K562 (cell line): ENCODE measurements around the gene PIK3CA. TPM values are rescaled to one million over a fixed set of nuclear protein-coding genes. Genes with fewer than 3 reads are reported as not detected.

Source experiments
- ATF7 ChIP-seq: fragments of 450-650 bp; IDR thresholded peaks from 2 replicates; pipeline ENCODE4 v1.7.1; 2014; ENCODE audit warnings: mild to moderate bottlenecking, moderate library complexity
- CC2D1A ChIP-seq: fragments of 450-650 bp; IDR thresholded peaks from 2 replicates; pipeline ENCODE4 v1.6.1; 2017; ENCODE audit warnings: mild to moderate bottlenecking
- DMBX1 ChIP-seq: fragments of 250-450 bp; sonication (Bioruptor Pico); IDR thresholded peaks from 2 replicates; pipeline ENCODE4 v1.8.0; 2022; ENCODE audit warnings: inconsistent platforms, mild to moderate bottlenecking, moderate library complexity, borderline replicate concordance
- EP400 ChIP-seq: fragments of 450-650 bp; IDR thresholded peaks from 2 replicates; pipeline ENCODE4 v1.6.1; 2017; ENCODE audit warnings: antibody characterized with exemption, mild to moderate bottlenecking, moderate library complexity
- EZH2 ChIP-seq: IDR thresholded peaks from 2 replicates; pipeline ENCODE4 v1.6.1; 2012; ENCODE audit warnings: low read depth, mild to moderate bottlenecking, inconsistent platforms, low read length, borderline replicate concordance
- KAT7 ChIP-seq: sonication (generic); formaldehyde crosslinking; IDR thresholded peaks from 2 replicates; pipeline ENCODE4 v1.8.0; 2022; ENCODE audit warnings: missing genetic modification reagents, mild to moderate bottlenecking, borderline replicate concordance
- L3MBTL2 ChIP-seq: fragments of 450-650 bp; IDR thresholded peaks from 2 replicates; pipeline ENCODE4 v1.6.1; 2016; ENCODE audit warnings: mild to moderate bottlenecking, moderate library complexity
- RBM25 ChIP-seq: fragments of 200-400 bp; formaldehyde crosslinking; IDR thresholded peaks from 2 replicates; pipeline ENCODE4 v1.6.1; 2018; ENCODE audit warnings: low read length, low read depth, moderate library complexity; ENCODE audit not compliant: severe bottlenecking
- RCOR1 ChIP-seq, 2 experiments: IDR thresholded peaks; 2 replicates each; pipeline ENCODE4 v1.6.1; 2012; ENCODE audit warnings: low read depth in 2 of 2, low read length in 2 of 2, borderline replicate concordance in 1 of 2, improper control_type of control experiment in 1 of 2
- TSC22D4 ChIP-seq: fragments of 450-650 bp; IDR thresholded peaks from 2 replicates; pipeline ENCODE4 v1.6.1; 2016; ENCODE audit warnings: missing genetic modification characterization, missing biosample characterization, control low read depth
- ZFP30 ChIP-seq: fragments of 250-450 bp; sonication (Bioruptor Pico); IDR thresholded peaks from 2 replicates; pipeline ENCODE4 v1.8.0; 2022; ENCODE audit warnings: moderate library complexity, mild to moderate bottlenecking, inconsistent platforms, borderline replicate concordance
- ZNF76 ChIP-seq: fragments of 250-450 bp; sonication (Bioruptor Pico); IDR thresholded peaks from 2 replicates; pipeline ENCODE4 v1.4.0; 2020; ENCODE audit warnings: mild to moderate bottlenecking, moderate library complexity, borderline replicate concordance
- polyA plus RNA-seq, 8 experiments: library from polyadenylated mRNA; depleted of rRNA in 4 of 8; stranded (reverse) in 5 of 8; unstranded in 3 of 8; fragments of >200 nt; fragmentation: Nextera tagmentation in 2 of 8; fragmentation: Illumina TruSeq in 1 of 8; extraction: Ambion mirVana in 2 of 8; extraction: Trizol in 1 of 8; gene quantifications; 2 replicates each; pipeline versions ENCODE4 v1.2.1 to v1.2.3, GENCODE V29; 2011 to 2014; ENCODE audit warnings: inconsistent platforms in 1 of 8, missing spikeins in 1 of 8
- total RNA-seq, 7 experiments: library from RNA; depleted of rRNA in 6 of 7; stranded (reverse); fragments of >200 nt in 6 of 7; fragmentation: Illumina TruSeq in 2 of 7; extraction: Trizol in 2 of 7; gene quantifications; 2 replicates each; pipeline versions ENCODE4 v1.2.1 to v1.2.3, GENCODE V29; 2011 to 2021; ENCODE audit warnings: low replicate concordance in 1 of 7
- TF ChIP-seq, protein P1 (sequence below): fragments of 250-450 bp; sonication (Bioruptor Pico); IDR thresholded peaks from 2 replicates; pipeline ENCODE4 v1.5.0; 2020; ENCODE audit warnings: mild to moderate bottlenecking, borderline replicate concordance
- TF ChIP-seq, protein P2 (sequence below): fragments of 250-450 bp; sonication (Bioruptor Pico); IDR thresholded peaks from 2 replicates; pipeline ENCODE4 v1.5.0; 2021; ENCODE audit warnings: mild to moderate bottlenecking, moderate library complexity
- TF ChIP-seq, protein P3 (sequence below): IDR thresholded peaks from 2 replicates; pipeline ENCODE4 v1.6.1; 2011; ENCODE audit warnings: borderline replicate concordance, low read depth, mild to moderate bottlenecking, moderate library complexity, low read length; ENCODE audit not compliant: insufficient read depth, poor library complexity, severe bottlenecking
- TF ChIP-seq, protein P4 (sequence below): sonication (generic); formaldehyde crosslinking; IDR thresholded peaks from 2 replicates; pipeline ENCODE4 v1.8.1; 2023; ENCODE audit warnings: mild to moderate bottlenecking, missing genetic modification reagents

PIK3CA gene
- total and polyA plus RNA-seq, 9 of the 15 experiments (the other 6 are each of a cell fraction or from before 2014, with no cell fraction given): 3.8 to 19.4 (median 10.8) TPM

DNA sequence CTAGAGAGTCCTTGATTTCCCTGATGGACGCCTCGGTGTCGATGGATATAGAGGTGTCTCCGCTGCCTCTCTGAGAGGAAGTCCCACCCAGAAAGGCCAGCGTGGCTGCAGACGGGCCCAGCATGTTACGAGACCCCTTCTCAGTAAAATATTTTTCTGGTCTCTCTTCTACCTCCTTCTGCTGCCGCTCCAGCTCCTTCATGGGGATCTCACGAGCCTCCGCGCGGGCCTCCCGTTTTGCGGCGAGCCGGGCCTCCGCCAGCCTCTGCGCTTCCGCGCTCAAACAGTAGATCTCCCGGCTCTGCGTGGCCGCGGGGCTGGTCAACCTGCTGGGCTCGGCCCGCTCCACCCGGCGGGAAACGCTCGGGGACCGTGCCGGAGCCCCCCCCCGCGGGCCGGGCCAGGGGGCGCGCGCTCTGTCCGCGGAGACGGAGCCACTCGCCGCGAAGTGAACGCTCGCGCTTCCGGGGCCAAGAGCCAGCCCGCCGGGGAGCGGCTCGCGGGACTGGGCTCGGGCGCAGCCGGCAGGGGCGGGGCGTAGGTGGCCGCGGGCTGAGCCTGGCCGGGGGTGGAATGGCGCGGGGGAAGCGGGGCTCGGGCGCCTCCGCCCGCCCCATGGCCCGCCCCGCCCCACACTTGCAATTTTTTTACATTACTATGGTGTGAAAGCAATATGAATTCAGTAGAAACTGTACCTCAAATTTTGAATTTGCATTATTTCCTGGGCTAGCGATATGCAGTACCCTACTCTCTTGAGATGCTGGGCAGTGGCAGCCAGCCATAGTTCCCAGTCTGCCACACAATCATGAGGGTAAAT, 113.0 kb downstream of the PIK3CA start (continued):
- no peak for TF ChIP-seq CC2D1A
- peak; percentile 54; the same call in 1 of the 2 replicates for TF ChIP-seq ATF7
- no peak for TF ChIP-seq RCOR1 (IDR thresholded peaks at IDR 0.05; ENCODE audit: borderline replicate concordance in 1 of 2, low read depth in 2 of 2, low read length in 2 of 2)
- peak; percentile 93 for TF ChIP-seq L3MBTL2
- no peak for TF ChIP-seq TSC22D4 (tag)
- TF ChIP-seq DMBX1 (CRISPR knock-in tag): 0 out of 2 replicates have a peak, but pooled peaks have one; percentile 25
- TF ChIP-seq, protein P1, sequence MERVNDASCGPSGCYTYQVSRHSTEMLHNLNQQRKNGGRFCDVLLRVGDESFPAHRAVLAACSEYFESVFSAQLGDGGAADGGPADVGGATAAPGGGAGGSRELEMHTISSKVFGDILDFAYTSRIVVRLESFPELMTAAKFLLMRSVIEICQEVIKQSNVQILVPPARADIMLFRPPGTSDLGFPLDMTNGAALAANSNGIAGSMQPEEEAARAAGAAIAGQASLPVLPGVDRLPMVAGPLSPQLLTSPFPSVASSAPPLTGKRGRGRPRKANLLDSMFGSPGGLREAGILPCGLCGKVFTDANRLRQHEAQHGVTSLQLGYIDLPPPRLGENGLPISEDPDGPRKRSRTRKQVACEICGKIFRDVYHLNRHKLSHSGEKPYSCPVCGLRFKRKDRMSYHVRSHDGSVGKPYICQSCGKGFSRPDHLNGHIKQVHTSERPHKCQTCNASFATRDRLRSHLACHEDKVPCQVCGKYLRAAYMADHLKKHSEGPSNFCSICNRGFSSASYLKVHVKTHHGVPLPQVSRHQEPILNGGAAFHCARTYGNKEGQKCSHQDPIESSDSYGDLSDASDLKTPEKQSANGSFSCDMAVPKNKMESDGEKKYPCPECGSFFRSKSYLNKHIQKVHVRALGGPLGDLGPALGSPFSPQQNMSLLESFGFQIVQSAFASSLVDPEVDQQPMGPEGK (CRISPR knock-in tag): no peak
- no peak for TF ChIP-seq EZH2
- peak; percentile 50; the same call in 1 of the 2 replicates for TF ChIP-seq EP400
- 0 out of 2 replicates have a peak, but pooled peaks have one; percentile 68 for TF ChIP-seq ZNF76
- 0 out of 2 replicates have a peak, but pooled peaks have one; percentile 67 for TF ChIP-seq KAT7 (CRISPR knock-in tag)
- TF ChIP-seq RBM25: peak; percentile 54
- TF ChIP-seq, protein P2, sequence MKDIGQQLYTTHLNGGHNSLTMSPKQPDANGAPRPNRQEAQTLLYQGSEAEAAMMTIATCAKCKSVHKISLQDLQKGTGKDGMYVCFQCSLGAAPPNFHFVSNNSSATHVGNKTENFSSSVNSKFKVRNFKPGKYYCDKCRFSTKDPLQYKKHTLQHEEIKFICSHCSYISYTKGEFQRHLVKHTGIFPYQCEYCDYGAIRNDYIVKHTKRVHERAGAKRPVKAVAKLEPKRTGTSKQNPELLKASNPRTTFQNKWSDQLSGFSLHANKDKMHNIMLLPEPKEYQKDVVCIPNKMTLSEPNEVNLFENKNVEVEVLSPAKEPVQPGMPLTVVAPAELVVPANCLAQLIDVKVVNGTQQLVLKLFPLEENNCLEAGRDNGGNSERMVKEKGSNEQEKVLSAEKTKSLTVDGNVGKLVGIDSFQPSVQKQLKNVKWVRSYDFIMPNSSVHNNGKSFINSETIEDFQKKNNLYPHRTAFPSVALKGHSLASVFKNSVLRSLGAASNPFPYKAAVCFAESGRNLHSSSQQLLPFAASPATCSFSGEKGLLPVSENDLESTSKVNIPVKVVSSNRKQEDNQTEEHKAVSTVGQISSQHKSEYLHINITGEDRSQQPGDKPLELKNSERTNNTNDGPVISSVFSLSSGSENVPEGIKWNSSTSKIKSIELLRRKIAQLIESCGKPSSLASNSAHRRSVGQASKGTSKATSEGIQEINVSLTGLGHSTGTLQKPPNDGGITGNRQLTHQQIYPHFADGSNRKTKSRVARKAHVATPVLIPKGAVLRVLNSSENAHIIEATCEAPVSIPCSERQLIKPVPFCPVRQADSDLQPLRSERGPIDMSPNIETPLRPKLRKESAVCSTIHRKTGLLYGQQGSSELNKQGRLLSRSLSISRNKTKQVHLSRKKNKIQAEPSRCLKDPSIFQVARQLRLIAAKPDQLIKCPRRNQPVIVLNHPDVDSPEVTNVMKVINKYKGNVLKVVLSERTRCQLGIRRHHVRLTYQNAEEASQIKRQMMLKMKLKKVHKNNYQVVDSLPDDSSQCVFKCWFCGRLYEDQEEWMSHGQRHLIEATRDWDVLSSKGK (CRISPR knock-in tag): no peak
- TF ChIP-seq, protein P3, sequence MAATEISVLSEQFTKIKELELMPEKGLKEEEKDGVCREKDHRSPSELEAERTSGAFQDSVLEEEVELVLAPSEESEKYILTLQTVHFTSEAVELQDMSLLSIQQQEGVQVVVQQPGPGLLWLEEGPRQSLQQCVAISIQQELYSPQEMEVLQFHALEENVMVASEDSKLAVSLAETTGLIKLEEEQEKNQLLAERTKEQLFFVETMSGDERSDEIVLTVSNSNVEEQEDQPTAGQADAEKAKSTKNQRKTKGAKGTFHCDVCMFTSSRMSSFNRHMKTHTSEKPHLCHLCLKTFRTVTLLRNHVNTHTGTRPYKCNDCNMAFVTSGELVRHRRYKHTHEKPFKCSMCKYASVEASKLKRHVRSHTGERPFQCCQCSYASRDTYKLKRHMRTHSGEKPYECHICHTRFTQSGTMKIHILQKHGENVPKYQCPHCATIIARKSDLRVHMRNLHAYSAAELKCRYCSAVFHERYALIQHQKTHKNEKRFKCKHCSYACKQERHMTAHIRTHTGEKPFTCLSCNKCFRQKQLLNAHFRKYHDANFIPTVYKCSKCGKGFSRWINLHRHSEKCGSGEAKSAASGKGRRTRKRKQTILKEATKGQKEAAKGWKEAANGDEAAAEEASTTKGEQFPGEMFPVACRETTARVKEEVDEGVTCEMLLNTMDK: no peak
- TF ChIP-seq, protein P4, sequence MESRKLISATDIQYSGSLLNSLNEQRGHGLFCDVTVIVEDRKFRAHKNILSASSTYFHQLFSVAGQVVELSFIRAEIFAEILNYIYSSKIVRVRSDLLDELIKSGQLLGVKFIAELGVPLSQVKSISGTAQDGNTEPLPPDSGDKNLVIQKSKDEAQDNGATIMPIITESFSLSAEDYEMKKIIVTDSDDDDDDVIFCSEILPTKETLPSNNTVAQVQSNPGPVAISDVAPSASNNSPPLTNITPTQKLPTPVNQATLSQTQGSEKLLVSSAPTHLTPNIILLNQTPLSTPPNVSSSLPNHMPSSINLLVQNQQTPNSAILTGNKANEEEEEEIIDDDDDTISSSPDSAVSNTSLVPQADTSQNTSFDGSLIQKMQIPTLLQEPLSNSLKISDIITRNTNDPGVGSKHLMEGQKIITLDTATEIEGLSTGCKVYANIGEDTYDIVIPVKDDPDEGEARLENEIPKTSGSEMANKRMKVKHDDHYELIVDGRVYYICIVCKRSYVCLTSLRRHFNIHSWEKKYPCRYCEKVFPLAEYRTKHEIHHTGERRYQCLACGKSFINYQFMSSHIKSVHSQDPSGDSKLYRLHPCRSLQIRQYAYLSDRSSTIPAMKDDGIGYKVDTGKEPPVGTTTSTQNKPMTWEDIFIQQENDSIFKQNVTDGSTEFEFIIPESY: peak; percentile 15; the same call in 1 of the 2 replicates
- no peak for TF ChIP-seq ZFP30 (CRISPR knock-in tag)
